ENCODE data around the gene BTRC. TPM values are rescaled to one million over a fixed set of nuclear protein-coding genes. Genes with fewer than 3 reads are reported as not detected.

The BTRC gene
- total and polyA plus RNA-seq, 2 donors (not counting 3 experiments of a cell fraction or from before 2014, with no cell fraction given) = 11.6 to 18.5 TPM

- TF ChIP-seq GATA2 (IDR thresholded peaks at IDR 0.05; ENCODE audit: insufficient read depth, insufficient read length, low read depth, low read length) (no peak), POLR2AphosphoS5 (IDR thresholded peaks at IDR 0.05; ENCODE audit: insufficient read depth, low read depth, low read length) (no peak), MYC (IDR thresholded peaks at IDR 0.05; ENCODE audit: low read depth, low read length) (no peak), CTCF (IDR thresholded peaks at IDR 0.05; ENCODE audit: extremely low read depth in 1 of 2, insufficient read depth in 1 of 2, low read depth in 1 of 2, low read length in 2 of 2) (no peak), POLR2A (IDR thresholded peaks at IDR 0.05; ENCODE audit: low read depth, low read length) (no peak)
- no peak overlapping the region for H3K4me3 ChIP-seq (replicated peaks in 1 of 3; ENCODE audit: insufficient read depth in 1 of 3, low read depth in 1 of 3, low read length in 3 of 3)
- FAIRE-seq = no peak
- no peaks in the 10 kb centered on the region for H3K27me3 ChIP-seq (ENCODE audit: control insufficient read depth in 2 of 2, insufficient read depth in 2 of 2, low read length in 2 of 2)
- ChIA-PET CTCF (interaction anchor here (0.9 to 1.6 kb wide), 4 partner anchors 12 to 267 kb away, joined by 3 to 6 read pairs (median 4); no protein-coding TSS in a partner anchor), POLR2A (no interaction called here)
- intact Hi-C loops (cut with micrococcal nuclease) = no loop called here
- H2AFZ ChIP-seq (ENCODE audit: low read depth, low read length) = no peak overlapping the region
- no peaks in the 10 kb centered on the region for H3K79me2 ChIP-seq (ENCODE audit: control insufficient read depth, insufficient read depth, low read length)
- H3K4me1 ChIP-seq (ENCODE audit: control insufficient read depth, extremely low read depth, insufficient read depth, low read length) = no peaks in the 10 kb centered on the region
- H3K9ac ChIP-seq (replicated peaks; ENCODE audit: extremely low read depth, insufficient read depth, low read length) = no peak overlapping the region
- no TSS peak for BruUV-seq (replicated peaks)
- peaks cover 0 to 3% of the 10 kb centered on the region in 2 experiments for H3K36me3 ChIP-seq (ENCODE audit: control insufficient read depth in 2 of 2, extremely low read depth in 1 of 2, insufficient read depth in 2 of 2, low read length in 2 of 2)
- dilution Hi-C loops (cut with MboI; ENCODE audit: extremely low pct_ligation_motif_present, low sequenced_read_pairs) = no loop called here
- H3K27ac ChIP-seq (ENCODE audit: insufficient read depth, low read depth, low read length) = no peak overlapping the region
- no peaks in the 10 kb centered on the region for H4K20me1 ChIP-seq (replicated peaks; ENCODE audit: control insufficient read depth, extremely low read depth, insufficient read depth, low read length)
- H3K9me3 ChIP-seq (replicated peaks; ENCODE audit: control insufficient read depth, insufficient read depth, low read length) = no peaks in the 10 kb centered on the region
- H3K4me2 ChIP-seq (ENCODE audit: insufficient read depth, low read length) = no peak overlapping the region
- DNase-seq (ENCODE audit: low read depth, low spot score) = no peak
- no peaks in the 10 kb centered on the region for H3K9me1 ChIP-seq (replicated peaks; ENCODE audit: control insufficient read depth, extremely low read depth, insufficient read depth, low read length)
Observed at GRCh38 chr10:101558204-101558603, 204.2 kb downstream of the BTRC start.
